LNCAP (cell line): ENCODE measurements around the gene UFSP1.

Experiments
- CTCF ChIP-seq: fragments of 450-650 bp; IDR thresholded peaks from 2 replicates; pipeline ENCODE4 v1.5.1; 2017; ENCODE audit warnings: mild to moderate bottlenecking

The UFSP1 gene

GRCh38 chr7:100860702-100861615, 28.6 kb downstream of the UFSP1 start:
- no peak for TF ChIP-seq CTCF

- TF ChIP-seq CTCF, result no peak
These were observed 29.7 kb downstream of the UFSP1 start for GRCh38 chr7:100859856-100860255.

GRCh38 chr7:100856871-100857282, 32.6 kb downstream of the UFSP1 start:
- no peak for TF ChIP-seq CTCF

- no peak for TF ChIP-seq CTCF
These were observed 34.0 kb downstream of the UFSP1 start for GRCh38 chr7:100855515-100855914.

GRCh38 chr7:100854146-100854895, 35.2 kb downstream of the UFSP1 start:
- no peak for TF ChIP-seq CTCF

- TF ChIP-seq CTCF, result peak; percentile 90
These were observed 37.3 kb downstream of the UFSP1 start, which contains the start of gene SLC12A9 for GRCh38 chr7:100852048-100852872. TSS of gene SLC12A9 (plus strand) at chr7:100852713. CDS start at chr7:100854198, 1,485 bp downstream.

- no peak for TF ChIP-seq CTCF
These were observed 42.2 kb downstream of the UFSP1 start for GRCh38 chr7:100847360-100847759.
